Skin of body (tissue), 2 donors: Measurements from ENCODE around the gene APBA3. TPM values are rescaled to one million over a fixed set of nuclear protein-coding genes. Genes with fewer than 3 reads are reported as not detected.
"Not testable (repeated sequence)": the region's sequence is repeated elsewhere in the genome, so short reads cannot be mapped to it uniquely, and the experiment has no call there.

Source experiments
- DNase-seq: peaks from one replicate; lab custom pipeline; 2025; lab: John Stamatoyannopoulos, UW
- total RNA-seq: library from RNA; depleted of rRNA; stranded (reverse); fragments of >200 nt; gene quantifications from one replicate; pipeline ENCODE4 v1.2.3, GENCODE V29; 2014

APBA3 gene
- total RNA-seq, 1 donor from 2014 or later = 14.6 TPM

DNA sequence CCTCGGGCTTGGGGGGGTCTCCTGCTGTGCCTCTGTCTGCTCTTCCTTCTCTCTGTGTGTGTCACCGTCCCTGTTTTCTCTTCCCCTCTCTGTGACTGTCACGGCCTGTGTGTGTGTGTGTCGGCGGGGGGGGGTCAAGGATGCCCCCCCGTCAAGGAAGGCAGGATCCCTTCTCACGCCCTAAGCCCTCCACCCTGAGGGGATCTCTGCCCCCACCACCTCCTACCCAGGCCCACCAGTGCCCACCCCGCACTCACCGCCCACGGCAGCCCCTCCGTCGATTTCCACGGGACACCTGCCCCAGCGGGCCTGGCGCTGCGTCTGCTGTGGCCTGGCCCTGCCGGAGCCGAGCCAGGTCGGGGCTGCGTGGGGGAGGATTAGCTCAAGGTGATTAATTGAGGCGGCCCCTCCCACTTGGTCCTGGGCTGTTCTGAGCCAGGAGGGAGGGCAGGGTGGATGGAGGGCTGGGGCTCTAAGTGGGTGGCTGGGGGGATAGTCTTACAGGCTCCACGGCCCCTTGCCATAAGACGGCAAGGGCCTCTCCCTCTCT lies 10.5 kb upstream of the APBA3 start, which contains the start of gene RAX2:
Gene RAX2 (minus strand): TSS at position 323 of the 550 bp plus-strand sequence. CDS start 486 bp downstream, outside the sequence.
- no peak for DNase-seq

DNA sequence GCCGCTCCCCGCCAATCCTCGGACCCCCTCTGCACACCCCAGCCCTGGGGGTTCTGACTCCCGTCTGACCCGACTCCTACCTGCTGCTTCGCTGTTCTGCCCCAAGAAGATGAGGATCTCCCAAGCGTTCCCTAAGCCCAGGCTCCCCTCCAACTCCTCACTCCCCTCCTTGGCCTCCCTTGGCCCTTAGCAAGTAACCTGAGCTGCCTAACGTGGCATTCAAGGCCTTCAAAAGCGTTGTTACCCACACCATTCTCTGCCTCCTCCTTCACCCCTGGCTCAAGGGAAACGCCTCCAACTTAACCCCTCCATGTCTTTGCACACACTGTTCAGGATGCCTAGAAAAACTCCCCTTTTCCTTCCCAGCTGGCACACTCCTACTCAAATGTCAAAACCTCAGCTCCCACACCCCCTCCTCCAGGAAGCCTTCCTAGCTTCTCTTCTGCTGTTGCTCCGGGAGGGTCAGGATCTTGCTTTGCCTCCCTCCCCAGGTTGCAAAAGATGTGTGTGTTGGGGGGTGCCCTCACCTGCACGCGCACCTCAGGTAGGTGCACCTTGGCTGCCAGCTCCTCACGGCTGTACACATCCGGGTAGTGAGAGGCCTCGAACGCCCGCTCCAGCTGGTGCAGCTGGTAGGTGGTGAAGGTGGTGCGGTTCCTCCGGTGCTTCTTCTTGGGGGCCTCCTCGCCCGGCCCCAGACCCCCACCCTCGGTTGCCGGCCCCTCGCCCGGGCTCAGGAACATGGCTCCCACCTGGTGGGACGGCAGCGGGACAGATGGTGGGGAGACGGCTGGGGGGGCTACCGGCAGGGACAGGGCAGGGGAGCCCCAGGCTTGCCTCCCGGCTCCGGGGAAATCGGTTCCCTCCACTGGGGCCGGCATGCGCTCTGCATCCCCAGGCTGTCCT lies 9.8 kb upstream of the APBA3 start:
- no peak for DNase-seq

DNA sequence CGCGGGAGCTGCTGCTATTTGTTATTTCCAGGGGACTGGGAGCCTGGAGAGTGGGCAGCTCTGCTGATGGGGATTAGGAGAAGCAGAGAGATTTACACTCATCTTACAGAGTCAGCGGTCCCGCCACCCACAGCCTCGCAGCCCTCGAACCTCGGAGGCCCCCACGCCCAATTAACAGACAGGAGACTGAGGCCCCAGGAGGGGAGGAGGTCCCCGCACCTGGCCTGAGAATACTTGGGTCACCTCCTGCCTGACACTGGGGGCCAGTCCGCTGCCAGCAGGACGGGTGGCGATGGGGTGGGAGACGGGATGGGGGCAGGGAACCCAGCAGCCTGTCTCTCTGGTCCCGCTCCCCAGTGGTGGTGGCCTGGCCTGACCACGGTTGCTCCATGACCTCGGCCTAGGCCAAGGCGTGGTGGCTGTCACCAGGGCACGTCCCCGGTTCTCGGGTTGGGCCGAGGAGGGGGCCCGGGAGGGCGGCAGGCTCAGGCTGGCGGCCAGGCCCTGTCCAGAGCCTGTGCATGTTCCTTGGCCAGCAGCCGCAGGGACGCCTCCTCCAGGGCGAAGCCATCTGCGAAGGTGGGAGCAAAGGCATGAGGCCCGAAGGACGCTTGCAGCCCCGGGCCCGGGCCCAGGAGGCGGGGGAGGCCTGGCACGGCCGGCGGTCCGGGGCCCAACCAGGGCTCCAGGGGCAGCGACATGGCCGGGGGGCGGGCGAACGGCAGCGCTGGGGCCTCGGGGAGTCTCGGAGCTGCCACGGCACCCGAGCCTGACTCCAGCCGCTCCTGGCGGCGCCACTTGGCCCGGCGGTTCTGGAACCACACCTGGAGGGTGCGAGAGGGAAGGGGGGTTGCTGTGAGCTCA lies 8.9 kb upstream of the APBA3 start:
- DNase-seq = no peak

- no peak for DNase-seq
Measured at GRCh38 chr19:3769494-3769893, 8.0 kb upstream of the APBA3 start.

GRCh38 chr19:3768748-3769099 lies 7.2 kb upstream of the APBA3 start:
- DNase-seq = no peak

DNA sequence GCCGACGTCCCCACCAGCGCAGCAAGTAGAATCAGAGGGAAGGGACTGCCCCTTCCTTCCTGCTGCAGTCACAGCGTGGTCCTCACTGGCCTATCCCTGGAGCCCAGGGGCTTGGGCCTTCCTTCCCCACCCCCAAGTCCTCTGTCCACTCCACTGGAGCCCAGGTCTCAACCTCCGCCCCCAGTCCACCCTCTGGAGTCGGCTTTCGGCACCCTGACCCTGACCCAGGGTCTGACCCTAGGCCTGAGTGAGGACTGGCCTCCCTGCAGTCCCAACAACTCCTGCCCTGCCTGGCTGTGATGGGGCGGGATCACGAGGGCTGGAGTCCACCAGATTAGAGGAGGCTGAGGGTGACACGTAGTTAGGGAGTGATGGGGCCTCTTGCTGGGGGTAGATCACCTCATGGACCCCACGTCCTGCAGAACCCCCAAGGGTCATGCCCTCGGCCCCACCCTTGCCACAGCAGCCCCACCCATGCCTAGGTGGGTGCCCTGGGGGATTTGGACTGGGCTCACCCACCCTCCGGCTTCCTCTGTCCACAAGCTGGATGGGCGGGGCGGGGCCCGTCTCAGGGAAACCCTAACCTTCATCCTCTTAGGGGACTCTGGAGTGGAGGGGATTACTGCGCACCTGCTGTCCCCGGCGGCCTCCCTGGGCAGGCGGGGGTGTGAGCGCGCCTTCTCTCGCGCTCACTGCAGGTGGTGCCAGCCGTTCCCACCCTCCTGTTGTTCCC lies 6.7 kb upstream of the APBA3 start:
- DNase-seq = no peak

DNA sequence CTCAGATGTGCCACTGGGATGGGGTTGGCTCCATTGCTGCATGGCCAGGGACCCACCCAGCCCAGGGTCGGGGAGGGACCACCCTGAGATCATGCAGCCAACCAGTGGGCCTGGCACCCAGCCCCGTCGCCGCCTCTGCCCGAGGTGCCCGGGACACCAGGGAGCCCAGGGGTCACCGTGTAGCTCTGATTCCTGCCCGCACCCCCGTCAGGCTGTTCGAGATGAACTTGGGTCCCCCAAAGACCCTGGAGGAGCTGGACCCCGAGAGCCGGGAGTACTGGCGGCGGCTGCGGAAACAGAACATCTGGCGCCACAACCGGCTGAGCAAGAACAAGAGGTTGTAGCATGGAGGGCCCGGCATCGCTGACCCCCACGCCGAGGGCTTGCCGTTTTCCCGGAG lies 5.6 kb upstream of the APBA3 start:
- no peak for DNase-seq

DNA sequence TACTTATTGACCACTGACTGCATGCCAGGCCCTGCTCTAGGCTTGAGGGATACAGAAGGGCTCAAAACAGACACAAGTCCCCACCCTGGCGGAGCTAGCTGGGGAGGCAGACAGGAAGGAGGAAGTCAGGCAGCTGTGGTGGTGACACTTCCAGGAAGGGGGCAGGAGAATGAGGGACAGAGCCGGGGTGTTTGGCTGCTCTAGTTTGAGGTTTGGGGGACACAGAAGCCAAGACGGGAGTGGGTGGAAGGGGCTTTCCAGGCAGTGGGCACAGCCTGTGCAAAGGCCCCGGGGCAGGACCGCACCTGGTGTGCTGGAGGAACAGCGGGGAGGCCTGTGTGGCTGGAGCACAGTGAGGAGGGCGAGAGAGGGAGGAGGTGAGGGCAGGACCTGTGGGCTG lies 5.0 kb upstream of the APBA3 start:
- no peak for DNase-seq

GRCh38 chr19:3765757-3766156 lies 4.3 kb upstream of the APBA3 start:
- not testable (repeated sequence) for DNase-seq

DNA sequence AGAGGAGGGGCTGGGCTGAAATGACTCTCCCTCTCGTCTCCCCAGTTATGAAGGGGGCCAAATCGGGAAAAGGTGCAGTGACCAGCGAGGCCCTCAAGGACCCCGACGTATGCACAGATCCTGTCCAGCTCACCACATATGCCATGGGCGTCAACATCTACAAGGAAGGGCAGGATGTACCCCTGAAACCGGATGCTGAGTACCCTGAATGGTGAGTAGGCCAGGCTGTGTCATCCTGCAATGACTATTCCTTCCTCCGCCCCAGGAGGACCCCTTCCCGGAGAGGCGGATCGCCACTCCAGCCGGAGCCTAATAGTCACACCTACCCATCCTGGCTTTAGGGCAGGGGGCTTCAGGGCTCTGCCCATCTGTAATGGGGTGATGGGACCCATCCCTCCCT lies 3.6 kb upstream of the APBA3 start:
- no peak for DNase-seq

DNA sequence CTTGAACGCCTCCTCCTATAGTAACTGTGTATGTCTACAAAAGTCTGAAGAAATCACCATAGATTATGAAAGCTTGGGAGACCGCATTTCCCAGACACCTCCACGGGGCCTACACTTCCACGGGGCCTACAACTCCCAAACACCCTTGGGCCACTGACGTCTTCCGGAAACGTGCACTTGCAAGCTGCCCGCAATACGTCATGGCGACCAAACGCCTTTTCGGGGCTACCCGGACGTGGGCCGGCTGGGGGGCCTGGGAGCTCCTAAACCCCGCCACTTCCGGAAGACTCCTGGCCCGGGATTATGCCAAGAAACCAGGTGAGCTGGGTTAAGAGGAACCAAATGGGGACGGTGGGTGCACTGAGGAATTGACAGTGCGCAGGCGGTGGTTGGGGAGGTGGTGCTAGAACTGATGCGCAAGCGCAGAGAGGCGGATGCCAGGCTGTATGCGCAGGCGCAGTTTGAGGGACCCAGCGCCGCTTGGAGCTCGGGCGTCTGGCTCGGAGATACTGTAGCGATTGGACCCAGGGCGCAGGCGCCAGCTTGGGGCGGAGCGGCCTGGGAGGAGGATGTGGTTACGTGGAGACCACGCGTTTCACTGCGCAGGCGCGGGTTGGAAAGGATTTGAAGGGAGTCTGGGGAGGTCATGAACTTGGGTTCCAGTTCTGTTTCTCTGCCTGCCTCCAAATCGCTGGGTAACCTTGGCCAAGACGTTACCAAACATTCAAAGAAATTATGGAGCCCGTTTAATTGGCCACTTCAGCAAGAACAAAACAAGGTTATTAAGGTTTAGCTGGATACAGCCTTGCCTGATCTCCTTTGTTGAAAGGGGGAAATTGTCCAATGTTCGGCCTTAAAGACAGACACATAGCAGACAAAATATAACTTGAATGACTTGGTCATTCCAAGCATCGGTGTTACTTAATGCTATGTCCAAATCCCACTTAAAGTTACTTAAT lies 1.3 kb upstream of the APBA3 start, which contains the start of gene MRPL54:
Gene MRPL54 (plus strand): TSS at position 182 of the 959 bp plus-strand sequence. CDS start 19 bp downstream, at position 201.
- peak; percentile 99 for DNase-seq

- no peak for DNase-seq
Measured at GRCh38 chr19:3762130-3762473, 610 bp upstream of the APBA3 start.

GRCh38 chr19:3760871-3761361 lies 576 bp downstream of the APBA3 start:
- no peak for DNase-seq

DNA sequence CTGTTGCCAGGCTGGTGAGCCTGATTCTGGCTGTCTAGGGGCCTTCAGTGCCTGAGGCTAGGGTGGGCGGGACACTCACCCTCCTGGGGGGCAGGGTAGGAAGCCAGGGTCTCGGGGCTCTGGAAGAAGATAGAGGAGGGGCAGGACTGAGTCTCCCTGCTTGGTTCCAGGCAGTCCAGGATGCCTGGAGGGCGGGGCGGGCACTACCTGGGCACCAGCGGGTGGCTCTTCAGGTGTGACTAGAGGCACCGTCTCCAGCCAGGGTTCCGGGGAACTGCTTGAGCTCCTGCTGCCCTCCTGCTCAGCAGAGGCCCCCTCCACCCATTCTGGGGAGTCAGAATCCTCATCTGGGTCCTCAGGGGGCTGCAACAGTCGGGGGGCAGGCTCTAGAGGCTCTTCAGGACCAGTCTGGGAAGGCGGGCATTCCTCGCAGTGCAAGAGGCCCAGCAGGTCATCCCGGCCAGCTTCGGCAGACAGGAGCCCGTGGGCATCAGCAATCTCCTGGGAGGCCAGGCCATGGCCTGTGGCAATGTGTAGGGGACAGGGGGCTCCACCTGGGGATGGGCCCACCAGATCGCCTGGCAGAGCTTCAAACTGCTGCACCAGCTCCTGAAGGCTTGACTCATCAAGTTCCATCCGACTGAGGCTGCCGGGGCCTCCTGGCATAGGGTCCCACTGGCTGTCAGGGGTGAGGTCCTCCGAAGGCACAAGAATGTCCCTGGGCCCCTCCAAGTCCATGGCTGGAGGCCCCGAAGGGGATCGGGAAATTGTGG lies 1.8 kb downstream of the APBA3 start:
- no peak for DNase-seq

DNA sequence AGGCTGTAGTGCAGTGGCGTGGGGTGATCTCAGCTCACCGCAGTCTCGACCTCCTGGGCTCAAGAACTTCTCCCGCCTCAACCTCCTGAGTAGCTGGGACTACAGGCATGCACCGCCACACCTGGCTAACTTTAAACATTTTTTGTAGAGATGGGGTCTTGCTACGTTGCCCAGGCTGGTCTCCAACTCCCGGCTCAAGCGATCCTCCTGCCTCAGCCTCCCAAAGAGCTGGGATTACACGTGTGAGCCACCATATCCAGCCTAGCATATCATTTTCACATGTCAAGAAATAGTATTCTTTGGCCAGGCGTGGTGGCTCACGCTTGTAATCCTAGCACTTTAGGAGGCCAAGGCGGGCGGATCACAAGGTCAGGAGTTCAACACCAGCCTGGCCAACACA lies 3.2 kb downstream of the APBA3 start:
- not testable (repeated sequence) for DNase-seq

- not testable (repeated sequence) for DNase-seq
Measured at GRCh38 chr19:3757705-3758104, 3.8 kb downstream of the APBA3 start.

DNA sequence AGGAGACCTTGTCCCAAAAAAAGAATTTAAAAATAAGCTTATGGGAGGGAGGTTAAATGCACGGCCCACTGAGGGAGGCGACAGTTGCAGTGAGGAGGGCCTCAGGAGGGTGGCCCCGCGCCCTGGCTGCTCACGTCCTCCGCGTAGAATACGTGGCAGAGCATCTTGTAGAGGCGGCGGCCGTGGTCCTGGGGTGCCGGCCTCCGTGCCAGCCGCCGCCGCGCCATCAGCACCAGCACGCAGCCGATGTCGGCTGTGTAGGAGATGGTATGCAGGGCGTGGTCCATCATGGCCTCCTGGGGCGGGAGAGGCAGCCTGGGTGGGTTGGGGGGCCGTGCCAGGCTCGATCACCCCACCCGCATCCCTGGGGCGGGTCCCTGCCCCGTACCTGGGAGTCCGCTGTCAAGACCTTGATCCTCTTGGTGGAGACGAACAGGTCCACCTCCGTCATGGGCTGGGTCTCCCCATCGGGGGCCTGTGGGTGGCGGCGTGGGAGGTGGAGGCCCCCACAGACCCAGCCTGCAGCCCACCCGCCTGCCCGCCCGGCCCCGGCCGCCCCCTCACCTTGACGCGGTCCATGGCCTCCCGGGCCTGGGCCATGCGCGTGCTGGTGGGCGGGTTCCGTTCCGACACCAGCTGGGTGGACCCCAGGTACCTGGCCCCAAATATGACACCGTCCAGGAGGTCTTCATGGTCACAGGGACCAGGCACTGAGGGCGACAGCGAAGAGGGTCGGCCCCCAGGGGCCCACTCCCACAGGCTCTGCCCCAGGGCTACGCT lies 7.7 kb downstream of the APBA3 start:
- no peak for DNase-seq

DNA sequence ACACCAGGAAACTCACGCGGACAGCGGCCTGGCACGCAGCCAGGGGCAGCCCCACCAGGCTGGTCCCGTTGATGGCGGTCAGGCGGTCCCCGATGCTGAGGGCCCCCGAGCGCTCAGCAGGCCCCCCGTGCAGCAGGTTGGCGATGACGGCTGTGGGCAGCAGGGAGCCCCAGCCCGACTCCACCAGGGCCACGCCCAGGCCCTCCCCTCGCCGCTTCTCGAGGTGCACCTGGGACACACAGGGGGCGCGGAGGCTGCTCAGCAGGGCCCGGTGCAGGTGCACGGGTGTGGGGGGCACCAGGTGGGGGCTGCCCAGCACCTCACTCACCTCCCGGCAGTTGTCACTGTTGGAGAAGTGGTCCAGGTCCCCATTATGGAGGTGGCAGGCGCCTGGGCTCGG lies 9.0 kb downstream of the APBA3 start:
- DNase-seq = no peak
